PC-3 (cell line): ENCODE data around the gene CHPF2. TPM values are rescaled to one million over a fixed set of nuclear protein-coding genes. Genes with fewer than 3 reads are reported as not detected.

ENCODE experiments used
- ATAC-seq: fragments of 200-7000 bp; cut with Tn5 transposase; 2 replicates; pipeline ENCODE4 v1.9.1; 2020; ENCODE audit warnings: mild to moderate bottlenecking, moderate library complexity
- BruUV-seq: library from RNA; stranded (reverse); fragments of 400-500 nt; replicated peaks from 2 replicates; lab custom pipeline; 2021; lab: Mats Ljungman, UMichigan
- CTCF ChIA-PET: fragments of 300-600 bp; sonication (Branson Sonifier 250); formaldehyde crosslinking; loops from one replicate; lab custom pipeline; 2022; ENCODE audit warnings: antibody characterized with exemption; lab: Charles Lee
- POLR2A ChIA-PET: fragments of 300-600 bp; sonication (Branson Sonifier 250); formaldehyde crosslinking; loops from one replicate; lab custom pipeline; 2022; ENCODE audit warnings: antibody characterized with exemption; ENCODE audit not compliant: unreplicated experiment; lab: Charles Lee
- DNase-seq: peaks from one replicate; pipeline ENCODE4 v3.0.0-alpha.2; 2015
- H2AFZ ChIP-seq: fragments of 300-600 bp; sonication (generic); 2 replicates; pipeline ENCODE4 v1.6.0; 2016; ENCODE audit warnings: antibody characterized with exemption, low read length
- H3F3A ChIP-seq: fragments of 300-600 bp; sonication (generic); one replicate; pipeline ENCODE4 v1.6.0; 2017; ENCODE audit warnings: antibody characterized with exemption, low read length, control low read depth, mild to moderate bottlenecking; ENCODE audit not compliant: unreplicated experiment
- H3K27ac ChIP-seq: fragments of 300-600 bp; sonication (generic); 2 replicates; pipeline ENCODE4 v1.5.1; 2016; ENCODE audit warnings: mild to moderate bottlenecking, low read length
- H3K27me3 ChIP-seq: fragments of 300-600 bp; sonication (generic); 2 replicates; pipeline ENCODE4 v1.6.1; 2016; ENCODE audit warnings: low read length, mixed read lengths
- H3K36me3 ChIP-seq: fragments of 300-600 bp; sonication (generic); 2 replicates; pipeline ENCODE4 v1.6.1; 2016; ENCODE audit warnings: low read depth, mixed run types, low read length, mixed read lengths
- H3K4me1 ChIP-seq: fragments of 300-600 bp; sonication (generic); 2 replicates; pipeline ENCODE4 v1.5.1; 2016; ENCODE audit warnings: low read length; ENCODE audit not compliant: insufficient read depth
- H3K4me2 ChIP-seq: fragments of 300-600 bp; sonication (generic); 2 replicates; pipeline ENCODE4 v1.6.0; 2016; ENCODE audit warnings: low read length
- H3K4me3 ChIP-seq: fragments of 300-600 bp; sonication (generic); 2 replicates; pipeline ENCODE4 v1.5.1; 2016; ENCODE audit warnings: mild to moderate bottlenecking, low read length, mixed read lengths
- H3K79me2 ChIP-seq: fragments of 300-600 bp; sonication (generic); 2 replicates; pipeline ENCODE4 v1.6.1; 2017; ENCODE audit warnings: low read length, mixed read lengths
- H3K9ac ChIP-seq: fragments of 300-600 bp; sonication (generic); 2 replicates; pipeline ENCODE4 v1.6.0; 2016; ENCODE audit warnings: mild to moderate bottlenecking, low read length
- H3K9me2 ChIP-seq: fragments of 300-600 bp; sonication (generic); replicated peaks from 2 replicates; pipeline ENCODE4 v1.6.1; 2016; ENCODE audit warnings: mixed run types, low read length, mixed read lengths
- H3K9me3 ChIP-seq: fragments of 300-600 bp; sonication (generic); 2 replicates; pipeline ENCODE4 v1.6.1; 2016; ENCODE audit warnings: low read length, mixed read lengths
- H4K20me1 ChIP-seq: fragments of 300-600 bp; sonication (generic); 2 replicates; pipeline ENCODE4 v1.6.1; 2016; ENCODE audit warnings: low read length, mixed read lengths
- EZH2 ChIP-seq: fragments of 300-600 bp; sonication (generic); IDR thresholded peaks from one replicate; pipeline ENCODE4 v1.6.1; 2017; ENCODE audit warnings: antibody characterized with exemption, mild to moderate bottlenecking, low read length; ENCODE audit not compliant: unreplicated experiment
- EZH2phosphoT487 ChIP-seq: fragments of 300-600 bp; sonication (generic); IDR thresholded peaks from 2 replicates; pipeline ENCODE4 v1.6.1; 2018; ENCODE audit warnings: mild to moderate bottlenecking, antibody characterized with exemption, low read length, borderline replicate concordance
- intact Hi-C: fragments of 100-400 bp; cut with micrococcal nuclease; formaldehyde crosslinking; loops from 2 replicates; pipeline ENCODE4 v1.9.0; 2023
- total RNA-seq: library from RNA; depleted of rRNA; stranded (reverse); fragments of >200 nt; gene quantifications from 2 replicates; pipeline ENCODE4 v1.2.3, GENCODE V29; 2014
- TF ChIP-seq, protein P1 (sequence below): fragments of 300-600 bp; sonication (generic); conservative IDR thresholded peaks from 2 replicates; pipeline ENCODE4 v1.5.1; 2017; ENCODE audit warnings: antibody characterized with exemption, low read depth, mild to moderate bottlenecking, low read length

Gene CHPF2
- total RNA-seq, 1 experiment from 2014 or later: 30.1 TPM

DNA sequence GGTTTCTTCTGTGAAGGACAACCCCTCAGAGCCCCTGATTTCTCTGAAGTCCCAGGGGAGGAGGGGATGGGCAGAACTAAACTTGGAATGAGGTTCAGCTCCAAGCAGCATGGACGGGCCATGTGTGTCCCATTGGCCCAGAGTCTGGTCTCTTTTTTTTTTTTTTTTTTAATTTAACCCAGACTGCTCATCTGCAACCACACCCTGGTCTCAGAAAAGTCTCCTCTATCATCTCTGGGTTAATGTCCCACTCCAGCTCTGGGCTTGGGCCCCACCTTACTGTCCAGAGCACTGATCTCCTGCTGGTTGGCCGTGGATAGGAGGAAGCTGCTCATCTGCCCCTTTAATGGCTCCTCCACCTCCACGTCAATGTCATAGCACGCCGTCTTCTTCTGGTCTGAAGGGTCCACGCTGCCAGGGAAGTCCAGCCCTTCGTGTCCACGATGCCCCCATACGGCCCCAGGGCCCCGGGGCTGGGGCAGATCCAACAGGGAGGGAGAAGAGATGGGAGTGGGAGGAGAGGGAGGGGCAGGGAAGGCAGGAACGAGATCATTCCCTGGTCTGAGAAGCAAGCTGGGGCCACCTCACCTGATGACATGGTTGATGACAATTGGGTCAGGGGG is 7.7 kb downstream of the CHPF2 start:
- H3K9me3 ChIP-seq: no peaks in the 10 kb centered on the region
- no peaks in the 10 kb centered on the region for H3F3A ChIP-seq
- ATAC-seq: no peak
- ChIA-PET POLR2A (no interaction called here), CTCF (no interaction called here)
- no peak overlapping the region for H3K9ac ChIP-seq
- no peaks in the 10 kb centered on the region for H3K9me2 ChIP-seq
- H3K4me2 ChIP-seq: no peak overlapping the region
- no peaks in the 10 kb centered on the region for H3K27me3 ChIP-seq
- no peak overlapping the region for H2AFZ ChIP-seq
- H3K36me3 ChIP-seq: peaks cover 13% of the 10 kb centered on the region
- no peak overlapping the region for H3K27ac ChIP-seq
- no peak for DNase-seq
- no peak for TF ChIP-seq EZH2
- TF ChIP-seq EZH2phosphoT487: no peak
- TF ChIP-seq, protein P1, sequence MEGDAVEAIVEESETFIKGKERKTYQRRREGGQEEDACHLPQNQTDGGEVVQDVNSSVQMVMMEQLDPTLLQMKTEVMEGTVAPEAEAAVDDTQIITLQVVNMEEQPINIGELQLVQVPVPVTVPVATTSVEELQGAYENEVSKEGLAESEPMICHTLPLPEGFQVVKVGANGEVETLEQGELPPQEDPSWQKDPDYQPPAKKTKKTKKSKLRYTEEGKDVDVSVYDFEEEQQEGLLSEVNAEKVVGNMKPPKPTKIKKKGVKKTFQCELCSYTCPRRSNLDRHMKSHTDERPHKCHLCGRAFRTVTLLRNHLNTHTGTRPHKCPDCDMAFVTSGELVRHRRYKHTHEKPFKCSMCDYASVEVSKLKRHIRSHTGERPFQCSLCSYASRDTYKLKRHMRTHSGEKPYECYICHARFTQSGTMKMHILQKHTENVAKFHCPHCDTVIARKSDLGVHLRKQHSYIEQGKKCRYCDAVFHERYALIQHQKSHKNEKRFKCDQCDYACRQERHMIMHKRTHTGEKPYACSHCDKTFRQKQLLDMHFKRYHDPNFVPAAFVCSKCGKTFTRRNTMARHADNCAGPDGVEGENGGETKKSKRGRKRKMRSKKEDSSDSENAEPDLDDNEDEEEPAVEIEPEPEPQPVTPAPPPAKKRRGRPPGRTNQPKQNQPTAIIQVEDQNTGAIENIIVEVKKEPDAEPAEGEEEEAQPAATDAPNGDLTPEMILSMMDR: no peak
- intact Hi-C loops: no loop called here
- no peaks in the 10 kb centered on the region for H4K20me1 ChIP-seq
- H3K79me2 ChIP-seq: peaks cover 21% of the 10 kb centered on the region
- BruUV-seq: no TSS peak
- H3K4me1 ChIP-seq: no peaks in the 10 kb centered on the region
- no peak overlapping the region for H3K4me3 ChIP-seq

DNA sequence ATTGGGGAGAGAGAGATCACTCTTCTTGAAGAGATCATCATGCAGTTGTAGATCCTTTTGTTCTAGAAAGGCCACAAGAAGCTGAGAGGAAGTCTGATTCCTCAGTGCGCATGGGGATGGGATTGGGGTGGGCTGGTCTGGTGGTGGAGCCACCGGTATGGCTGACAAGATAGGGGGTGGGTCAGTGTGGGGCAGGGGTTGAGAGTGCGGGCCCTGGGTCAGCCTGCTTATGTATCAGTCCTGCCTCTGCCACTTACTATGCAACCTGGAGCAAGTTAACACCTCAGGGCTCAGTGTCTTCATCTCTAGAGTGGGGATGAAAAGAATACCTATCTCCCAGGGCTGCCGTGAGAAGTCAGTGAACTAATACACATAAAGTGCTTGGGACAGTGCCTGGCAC is 8.3 kb downstream of the CHPF2 start:
- Histone ChIP-seq H3K9ac (no peak overlapping the region), H3K36me3 (peaks cover 7% of the 10 kb centered on the region), H3F3A (no peaks in the 10 kb centered on the region), H3K4me3 (no peak overlapping the region), H3K9me3 (no peaks in the 10 kb centered on the region), H3K27ac (no peak overlapping the region), H3K79me2 (peaks cover 15% of the 10 kb centered on the region), H3K4me2 (no peak overlapping the region), H3K9me2 (no peaks in the 10 kb centered on the region), H3K4me1 (no peaks in the 10 kb centered on the region), H2AFZ (no peak overlapping the region), H3K27me3 (no peaks in the 10 kb centered on the region), H4K20me1 (no peaks in the 10 kb centered on the region)
- CTCF ChIA-PET: no interaction called here
- no peak for TF ChIP-seq EZH2
- TF ChIP-seq EZH2phosphoT487: no peak
- TF ChIP-seq, protein P1: no peak
- ATAC-seq (no peak), DNase-seq (no peak)
- no TSS peak for BruUV-seq
- intact Hi-C loops: no loop called here
- POLR2A ChIA-PET: no interaction called here

DNA sequence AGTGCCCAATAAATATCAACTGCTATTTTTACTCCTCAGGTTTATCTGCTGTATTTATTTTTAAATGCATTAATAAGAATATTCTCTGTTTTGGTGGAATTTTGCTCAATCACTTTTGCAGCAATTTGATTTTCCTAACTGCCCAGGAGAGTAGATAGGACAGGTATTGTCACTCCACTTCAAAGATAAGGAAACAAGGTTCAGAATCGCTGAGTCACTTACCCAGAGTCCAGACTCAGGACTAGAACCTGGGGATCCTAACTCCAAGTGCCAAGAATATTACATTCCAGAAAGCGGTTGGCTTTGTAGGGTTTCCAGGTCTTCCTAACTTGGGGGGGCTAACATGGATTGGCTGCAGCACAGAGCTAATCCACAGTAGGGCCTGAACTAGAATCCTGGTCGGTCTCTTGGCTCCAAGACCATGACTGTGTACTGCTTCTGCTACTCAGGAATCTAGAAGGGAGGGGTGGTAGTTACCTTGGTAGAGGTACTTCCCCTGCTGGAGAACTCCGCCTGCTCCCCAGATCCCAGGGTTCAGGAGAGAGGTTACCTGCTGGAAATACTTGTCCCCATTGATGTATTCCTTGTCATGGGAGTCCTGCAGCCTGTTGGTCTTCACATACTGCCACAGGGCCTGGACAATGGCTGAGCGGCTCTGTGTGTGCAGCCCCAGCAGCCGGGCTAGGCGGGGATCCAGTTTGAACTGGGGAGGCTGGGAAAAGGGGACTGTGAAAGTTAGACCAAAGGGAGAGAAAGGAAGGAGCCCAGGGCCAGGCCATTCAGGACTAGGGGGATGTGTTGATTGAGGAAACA is 8.9 kb downstream of the CHPF2 start:
- intact Hi-C loops: no loop called here
- no peak overlapping the region for H3K4me2 ChIP-seq
- no peak overlapping the region for H3K27ac ChIP-seq
- no peak overlapping the region for H3K4me3 ChIP-seq
- DNase-seq: no peak
- TSS peak; percentile 12 for BruUV-seq
- ATAC-seq: no peak
- POLR2A ChIA-PET: no interaction called here
- no peaks in the 10 kb centered on the region for H3F3A ChIP-seq
- no peaks in the 10 kb centered on the region for H4K20me1 ChIP-seq
- H3K9ac ChIP-seq: no peak overlapping the region
- H3K9me2 ChIP-seq: no peaks in the 10 kb centered on the region
- no peak for TF ChIP-seq EZH2
- no peak for TF ChIP-seq EZH2phosphoT487
- TF ChIP-seq, protein P1: no peak
- CTCF ChIA-PET: no interaction called here
- peaks cover 9% of the 10 kb centered on the region; the same call in 1 of the 2 replicates for H3K79me2 ChIP-seq
- H3K27me3 ChIP-seq: no peaks in the 10 kb centered on the region
- H3K36me3 ChIP-seq: peaks cover 7% of the 10 kb centered on the region
- no peaks in the 10 kb centered on the region for H3K9me3 ChIP-seq
- H3K4me1 ChIP-seq: no peaks in the 10 kb centered on the region
- H2AFZ ChIP-seq: no peak overlapping the region
